GM23338 (cell line): Measurements from ENCODE around the gene TMEM44. TPM values are rescaled to one million over a fixed set of nuclear protein-coding genes. Genes with fewer than 3 reads are reported as not detected.

Source experiments
- ATAC-seq: fragments of 200-7000 bp; cut with Tn5 transposase; 3 replicates; pipeline ENCODE4 v1.9.1; 2020
- DNase-seq: peaks from one replicate; pipeline ENCODE4 v3.0.0-alpha.2; 2015; ENCODE audit warnings: low spot score
- H2AFZ ChIP-seq: fragments of 200-600 bp; sonication (generic); 2 replicates; pipeline ENCODE4 v1.8.0; 2016; ENCODE audit warnings: antibody characterized with exemption, mild to moderate bottlenecking, moderate library complexity
- H3F3A ChIP-seq: fragments of 200-600 bp; sonication (generic); replicated peaks from 2 replicates; pipeline ENCODE4 v1.8.0; 2017; ENCODE audit warnings: antibody characterized with exemption, mixed run types, low read depth
- H3K27ac ChIP-seq: fragments of 200-600 bp; sonication (generic); 2 replicates; pipeline ENCODE4 v1.6.1; 2016; ENCODE audit warnings: low read depth
- H3K27me3 ChIP-seq: fragments of 200-600 bp; sonication (generic); 2 replicates; pipeline ENCODE4 v1.8.0; 2016; ENCODE audit warnings: mild to moderate bottlenecking, mixed run types, moderate library complexity; ENCODE audit not compliant: insufficient read depth
- H3K36me3 ChIP-seq: fragments of 200-600 bp; sonication (generic); 2 replicates; pipeline ENCODE4 v1.8.0; 2016; ENCODE audit warnings: mild to moderate bottlenecking; ENCODE audit not compliant: insufficient read depth
- H3K4me1 ChIP-seq: fragments of 200-600 bp; sonication (generic); 2 replicates; pipeline ENCODE4 v1.8.0; 2016; ENCODE audit warnings: mild to moderate bottlenecking, moderate library complexity; ENCODE audit not compliant: insufficient read depth
- H3K4me2 ChIP-seq: fragments of 200-600 bp; sonication (generic); 2 replicates; pipeline ENCODE4 v1.7.1; 2017; ENCODE audit warnings: mixed run types
- H3K4me3 ChIP-seq: fragments of 200-600 bp; sonication (generic); 2 replicates; pipeline ENCODE4 v1.6.1; 2016; ENCODE audit warnings: mixed run types
- H3K79me2 ChIP-seq: fragments of 200-600 bp; sonication (generic); replicated peaks from 2 replicates; pipeline ENCODE4 v1.8.0; 2017; ENCODE audit warnings: mild to moderate bottlenecking; ENCODE audit not compliant: insufficient read depth
- H3K9me2 ChIP-seq: fragments of 200-600 bp; sonication (generic); 2 replicates; pipeline ENCODE4 v1.8.0; 2017; ENCODE audit not compliant: insufficient read depth
- H4K20me1 ChIP-seq: fragments of 200-600 bp; sonication (generic); replicated peaks from 2 replicates; pipeline ENCODE4 v1.8.0; 2017; ENCODE audit warnings: mild to moderate bottlenecking; ENCODE audit not compliant: insufficient read depth
- H3K27ac Mint-ChIP-seq: 2 replicates; pipeline ENCODE4 v1.8.0; 2020; ENCODE audit warnings: inconsistent platforms, mild to moderate bottlenecking, moderate library complexity, mixed read lengths
- H3K27me3 Mint-ChIP-seq: 3 replicates; pipeline ENCODE4 v1.8.0; 2022; ENCODE audit warnings: low read depth, mild to moderate bottlenecking, moderate library complexity, mixed read lengths, inconsistent platforms; ENCODE audit not compliant: insufficient read depth, poor library complexity
- H3K36me3 Mint-ChIP-seq: 3 replicates; pipeline ENCODE4 v1.8.0; 2021; ENCODE audit warnings: low read depth, mild to moderate bottlenecking, inconsistent platforms, moderate library complexity, mixed read lengths
- H3K4me1 Mint-ChIP-seq: 3 replicates; pipeline ENCODE4 v1.8.0; 2020; ENCODE audit warnings: mild to moderate bottlenecking, inconsistent platforms, mixed read lengths
- H3K4me3 Mint-ChIP-seq: 3 replicates; pipeline ENCODE4 v1.8.0; 2021; ENCODE audit warnings: moderate library complexity, mild to moderate bottlenecking, inconsistent platforms, mixed read lengths
- H3K9me3 Mint-ChIP-seq: 3 replicates; pipeline ENCODE4 v1.8.0; 2020; ENCODE audit warnings: moderate library complexity, mild to moderate bottlenecking, inconsistent platforms, mixed read lengths
- CREB1 ChIP-seq: fragments of 250-450 bp; sonication (Bioruptor Pico); IDR thresholded peaks from 2 replicates; pipeline ENCODE4 v1.5.0; 2020; ENCODE audit warnings: low read depth, mild to moderate bottlenecking, moderate library complexity
- ETS1 ChIP-seq: IDR thresholded peaks from 2 replicates; pipeline ENCODE4 v1.6.1; 2016; ENCODE audit warnings: antibody characterized with exemption
- EZH2 ChIP-seq: fragments of 200-600 bp; sonication (generic); IDR thresholded peaks from one replicate; pipeline ENCODE4 v1.8.0; 2017; ENCODE audit warnings: antibody characterized with exemption, mild to moderate bottlenecking, low read depth; ENCODE audit not compliant: unreplicated experiment
- EZH2phosphoT487 ChIP-seq: fragments of 200-600 bp; sonication (generic); IDR thresholded peaks from one replicate; pipeline ENCODE4 v1.8.1; 2018; ENCODE audit warnings: antibody characterized with exemption; ENCODE audit not compliant: unreplicated experiment
- JUNB ChIP-seq: IDR thresholded peaks from one replicate; pipeline ENCODE4 v1.6.1; 2016; ENCODE audit warnings: antibody characterized with exemption; ENCODE audit not compliant: unreplicated experiment
- POLR2AphosphoS5 ChIP-seq: IDR thresholded peaks from 2 replicates; pipeline ENCODE4 v1.6.1; 2016; ENCODE audit warnings: antibody characterized with exemption, low read depth
- STAT1 ChIP-seq: IDR thresholded peaks from one replicate; pipeline ENCODE4 v1.6.1; 2016; ENCODE audit warnings: antibody characterized with exemption; ENCODE audit not compliant: unreplicated experiment
- ZNF331 ChIP-seq: fragments of 250-450 bp; sonication (Bioruptor Pico); IDR thresholded peaks from 2 replicates; pipeline ENCODE4 v1.5.0; 2020; ENCODE audit warnings: low read depth, mild to moderate bottlenecking, moderate library complexity
- polyA plus RNA-seq: library from polyadenylated mRNA; unstranded; fragments of >200 nt; fragmentation: Nextera tagmentation; extraction: Ambion mirVana; gene quantifications from 2 replicates; pipeline ENCODE4 v1.2.1, GENCODE V29; 2016
- total RNA-seq: library from RNA; depleted of rRNA; stranded (reverse); fragments of >200 nt; shearing (Covaris generic); gene quantifications from 2 replicates; pipeline ENCODE4 v1.2.3, GENCODE V29; 2014
- TF ChIP-seq, protein P1 (sequence below): fragments of 250-450 bp; sonication (Bioruptor Pico); IDR thresholded peaks from 2 replicates; pipeline ENCODE4 v1.5.0; 2020; ENCODE audit warnings: mild to moderate bottlenecking, moderate library complexity
- TF ChIP-seq, protein P2 (sequence below): IDR thresholded peaks from one replicate; pipeline ENCODE4 v1.6.1; 2018; ENCODE audit warnings: antibody characterized with exemption; ENCODE audit not compliant: unreplicated experiment
- TF ChIP-seq, protein P3 (sequence below), 2 experiments: fragments of 200-600 bp in 1 of 2; sonication (generic) in 1 of 2; conservative IDR thresholded peaks; 2 replicates each; pipeline versions ENCODE4 v1.5.1 to v1.6.1; 2016 to 2017; ENCODE audit warnings: antibody characterized with exemption in 2 of 2, low read depth in 2 of 2, mild to moderate bottlenecking in 2 of 2, moderate library complexity in 1 of 2

The TMEM44 gene
- total and polyA plus RNA-seq, 2 experiments from 2014 or later = 10.0 to 10.5 TPM

DNA sequence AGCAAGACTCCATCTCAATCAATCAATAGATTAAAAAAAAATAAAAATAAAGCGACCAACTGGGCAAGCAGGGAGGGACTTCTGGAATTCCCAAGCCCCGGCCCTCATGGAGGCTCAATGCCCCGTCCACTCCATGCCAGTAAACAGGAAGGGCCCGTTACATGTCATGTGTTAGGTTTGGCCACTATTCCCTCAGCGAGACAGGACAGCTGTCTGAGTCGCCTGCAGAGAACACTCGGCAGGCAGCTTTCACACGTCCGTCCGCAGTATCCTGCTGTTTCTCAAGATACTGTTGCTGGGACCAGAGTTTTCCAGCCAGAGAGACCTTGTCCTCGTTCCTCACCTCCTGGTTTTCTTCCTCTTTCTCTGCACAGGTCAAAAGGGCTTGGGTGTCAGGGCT, 18.0 kb downstream of the TMEM44 start (continued):
- TF ChIP-seq, protein P1, sequence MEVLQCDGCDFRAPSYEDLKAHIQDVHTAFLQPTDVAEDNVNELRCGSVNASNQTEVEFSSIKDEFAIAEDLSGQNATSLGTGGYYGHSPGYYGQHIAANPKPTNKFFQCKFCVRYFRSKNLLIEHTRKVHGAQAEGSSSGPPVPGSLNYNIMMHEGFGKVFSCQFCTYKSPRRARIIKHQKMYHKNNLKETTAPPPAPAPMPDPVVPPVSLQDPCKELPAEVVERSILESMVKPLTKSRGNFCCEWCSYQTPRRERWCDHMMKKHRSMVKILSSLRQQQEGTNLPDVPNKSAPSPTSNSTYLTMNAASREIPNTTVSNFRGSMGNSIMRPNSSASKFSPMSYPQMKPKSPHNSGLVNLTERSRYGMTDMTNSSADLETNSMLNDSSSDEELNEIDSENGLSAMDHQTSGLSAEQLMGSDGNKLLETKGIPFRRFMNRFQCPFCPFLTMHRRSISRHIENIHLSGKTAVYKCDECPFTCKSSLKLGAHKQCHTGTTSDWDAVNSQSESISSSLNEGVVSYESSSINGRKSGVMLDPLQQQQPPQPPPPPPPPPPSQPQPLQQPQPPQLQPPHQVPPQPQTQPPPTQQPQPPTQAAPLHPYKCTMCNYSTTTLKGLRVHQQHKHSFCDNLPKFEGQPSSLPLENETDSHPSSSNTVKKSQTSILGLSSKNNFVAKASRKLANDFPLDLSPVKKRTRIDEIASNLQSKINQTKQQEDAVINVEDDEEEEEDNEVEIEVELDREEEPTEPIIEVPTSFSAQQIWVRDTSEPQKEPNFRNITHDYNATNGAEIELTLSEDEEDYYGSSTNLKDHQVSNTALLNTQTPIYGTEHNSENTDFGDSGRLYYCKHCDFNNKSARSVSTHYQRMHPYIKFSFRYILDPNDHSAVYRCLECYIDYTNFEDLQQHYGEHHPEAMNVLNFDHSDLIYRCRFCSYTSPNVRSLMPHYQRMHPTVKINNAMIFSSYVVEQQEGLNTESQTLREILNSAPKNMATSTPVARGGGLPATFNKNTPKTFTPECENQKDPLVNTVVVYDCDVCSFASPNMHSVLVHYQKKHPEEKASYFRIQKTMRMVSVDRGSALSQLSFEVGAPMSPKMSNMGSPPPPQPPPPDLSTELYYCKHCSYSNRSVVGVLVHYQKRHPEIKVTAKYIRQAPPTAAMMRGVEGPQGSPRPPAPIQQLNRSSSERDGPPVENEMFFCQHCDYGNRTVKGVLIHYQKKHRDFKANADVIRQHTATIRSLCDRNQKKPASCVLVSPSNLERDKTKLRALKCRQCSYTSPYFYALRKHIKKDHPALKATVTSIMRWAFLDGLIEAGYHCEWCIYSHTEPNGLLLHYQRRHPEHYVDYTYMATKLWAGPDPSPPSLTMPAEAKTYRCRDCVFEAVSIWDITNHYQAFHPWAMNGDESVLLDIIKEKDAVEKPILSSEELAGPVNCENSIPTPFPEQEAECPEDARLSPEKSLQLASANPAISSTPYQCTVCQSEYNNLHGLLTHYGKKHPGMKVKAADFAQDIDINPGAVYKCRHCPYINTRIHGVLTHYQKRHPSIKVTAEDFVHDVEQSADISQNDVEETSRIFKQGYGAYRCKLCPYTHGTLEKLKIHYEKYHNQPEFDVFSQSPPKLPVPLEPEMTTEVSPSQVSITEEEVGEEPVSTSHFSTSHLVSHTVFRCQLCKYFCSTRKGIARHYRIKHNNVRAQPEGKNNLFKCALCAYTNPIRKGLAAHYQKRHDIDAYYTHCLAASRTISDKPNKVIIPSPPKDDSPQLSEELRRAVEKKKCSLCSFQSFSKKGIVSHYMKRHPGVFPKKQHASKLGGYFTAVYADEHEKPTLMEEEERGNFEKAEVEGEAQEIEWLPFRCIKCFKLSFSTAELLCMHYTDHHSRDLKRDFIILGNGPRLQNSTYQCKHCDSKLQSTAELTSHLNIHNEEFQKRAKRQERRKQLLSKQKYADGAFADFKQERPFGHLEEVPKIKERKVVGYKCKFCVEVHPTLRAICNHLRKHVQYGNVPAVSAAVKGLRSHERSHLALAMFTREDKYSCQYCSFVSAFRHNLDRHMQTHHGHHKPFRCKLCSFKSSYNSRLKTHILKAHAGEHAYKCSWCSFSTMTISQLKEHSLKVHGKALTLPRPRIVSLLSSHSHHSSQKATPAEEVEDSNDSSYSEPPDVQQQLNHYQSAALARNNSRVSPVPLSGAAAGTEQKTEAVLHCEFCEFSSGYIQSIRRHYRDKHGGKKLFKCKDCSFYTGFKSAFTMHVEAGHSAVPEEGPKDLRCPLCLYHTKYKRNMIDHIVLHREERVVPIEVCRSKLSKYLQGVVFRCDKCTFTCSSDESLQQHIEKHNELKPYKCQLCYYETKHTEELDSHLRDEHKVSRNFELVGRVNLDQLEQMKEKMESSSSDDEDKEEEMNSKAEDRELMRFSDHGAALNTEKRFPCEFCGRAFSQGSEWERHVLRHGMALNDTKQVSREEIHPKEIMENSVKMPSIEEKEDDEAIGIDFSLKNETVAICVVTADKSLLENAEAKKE (CRISPR knock-in tag) = no peak
- TF ChIP-seq STAT1 = no peak
- TF ChIP-seq EZH2phosphoT487 = no peak
- no peak for TF ChIP-seq ZNF331 (CRISPR knock-in tag)
- TF ChIP-seq ETS1 = no peak
- no peak for TF ChIP-seq CREB1
- no peak for TF ChIP-seq POLR2AphosphoS5

DNA sequence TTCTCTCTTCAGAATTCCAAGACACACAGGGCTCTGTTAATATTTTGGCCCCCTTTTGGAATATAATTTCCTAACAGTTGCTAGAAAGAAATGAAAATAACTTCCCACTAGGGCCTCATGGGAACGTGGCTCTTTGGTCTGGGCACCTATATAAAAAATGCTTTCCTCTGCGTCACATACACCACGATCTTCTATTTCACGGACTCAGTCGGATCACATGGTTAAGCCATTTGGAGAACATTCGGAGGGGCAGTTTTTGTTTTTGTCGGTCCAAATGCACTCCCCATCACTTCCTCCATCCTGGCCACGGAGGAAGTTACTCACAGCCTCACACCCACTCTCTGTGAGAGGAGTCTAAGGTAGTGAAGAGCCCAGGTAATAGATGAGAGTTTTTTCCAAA, 21.0 kb downstream of the TMEM44 start:
- Histone ChIP-seq H3K4me1 (no peaks in the 10 kb centered on the region), H4K20me1 (no peaks in the 10 kb centered on the region), H3F3A (no peaks in the 10 kb centered on the region), H3K9me2 (no peaks in the 10 kb centered on the region), H2AFZ (no peak overlapping the region), H3K27ac (no peak overlapping the region), H3K4me3 (no peak overlapping the region), H3K4me2 (no peak overlapping the region), H3K79me2 (no peaks in the 10 kb centered on the region), H3K36me3 (no peaks in the 10 kb centered on the region), H3K27me3 (no peaks in the 10 kb centered on the region)
- Mint-ChIP-seq H3K9me3 (no peaks in the 10 kb centered on the region; the same call in 2 of the 3 replicates), H3K27ac (no peak overlapping the region), H3K27me3 (peaks cover 5% of the 10 kb centered on the region), H3K36me3 (peaks cover 15% of the 10 kb centered on the region; the same call in 2 of the 3 replicates), H3K4me1 (peaks cover 3% of the 10 kb centered on the region; the same call in 2 of the 3 replicates), H3K4me3 (no peak overlapping the region)
- ATAC-seq (no peak), DNase-seq (no peak)
- TF ChIP-seq, protein P2, sequence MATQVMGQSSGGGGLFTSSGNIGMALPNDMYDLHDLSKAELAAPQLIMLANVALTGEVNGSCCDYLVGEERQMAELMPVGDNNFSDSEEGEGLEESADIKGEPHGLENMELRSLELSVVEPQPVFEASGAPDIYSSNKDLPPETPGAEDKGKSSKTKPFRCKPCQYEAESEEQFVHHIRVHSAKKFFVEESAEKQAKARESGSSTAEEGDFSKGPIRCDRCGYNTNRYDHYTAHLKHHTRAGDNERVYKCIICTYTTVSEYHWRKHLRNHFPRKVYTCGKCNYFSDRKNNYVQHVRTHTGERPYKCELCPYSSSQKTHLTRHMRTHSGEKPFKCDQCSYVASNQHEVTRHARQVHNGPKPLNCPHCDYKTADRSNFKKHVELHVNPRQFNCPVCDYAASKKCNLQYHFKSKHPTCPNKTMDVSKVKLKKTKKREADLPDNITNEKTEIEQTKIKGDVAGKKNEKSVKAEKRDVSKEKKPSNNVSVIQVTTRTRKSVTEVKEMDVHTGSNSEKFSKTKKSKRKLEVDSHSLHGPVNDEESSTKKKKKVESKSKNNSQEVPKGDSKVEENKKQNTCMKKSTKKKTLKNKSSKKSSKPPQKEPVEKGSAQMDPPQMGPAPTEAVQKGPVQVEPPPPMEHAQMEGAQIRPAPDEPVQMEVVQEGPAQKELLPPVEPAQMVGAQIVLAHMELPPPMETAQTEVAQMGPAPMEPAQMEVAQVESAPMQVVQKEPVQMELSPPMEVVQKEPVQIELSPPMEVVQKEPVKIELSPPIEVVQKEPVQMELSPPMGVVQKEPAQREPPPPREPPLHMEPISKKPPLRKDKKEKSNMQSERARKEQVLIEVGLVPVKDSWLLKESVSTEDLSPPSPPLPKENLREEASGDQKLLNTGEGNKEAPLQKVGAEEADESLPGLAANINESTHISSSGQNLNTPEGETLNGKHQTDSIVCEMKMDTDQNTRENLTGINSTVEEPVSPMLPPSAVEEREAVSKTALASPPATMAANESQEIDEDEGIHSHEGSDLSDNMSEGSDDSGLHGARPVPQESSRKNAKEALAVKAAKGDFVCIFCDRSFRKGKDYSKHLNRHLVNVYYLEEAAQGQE = no peak
- TF ChIP-seq JUNB = no peak
- TF ChIP-seq CREB1 = no peak
- no peak for TF ChIP-seq ETS1
- TF ChIP-seq, protein P3, sequence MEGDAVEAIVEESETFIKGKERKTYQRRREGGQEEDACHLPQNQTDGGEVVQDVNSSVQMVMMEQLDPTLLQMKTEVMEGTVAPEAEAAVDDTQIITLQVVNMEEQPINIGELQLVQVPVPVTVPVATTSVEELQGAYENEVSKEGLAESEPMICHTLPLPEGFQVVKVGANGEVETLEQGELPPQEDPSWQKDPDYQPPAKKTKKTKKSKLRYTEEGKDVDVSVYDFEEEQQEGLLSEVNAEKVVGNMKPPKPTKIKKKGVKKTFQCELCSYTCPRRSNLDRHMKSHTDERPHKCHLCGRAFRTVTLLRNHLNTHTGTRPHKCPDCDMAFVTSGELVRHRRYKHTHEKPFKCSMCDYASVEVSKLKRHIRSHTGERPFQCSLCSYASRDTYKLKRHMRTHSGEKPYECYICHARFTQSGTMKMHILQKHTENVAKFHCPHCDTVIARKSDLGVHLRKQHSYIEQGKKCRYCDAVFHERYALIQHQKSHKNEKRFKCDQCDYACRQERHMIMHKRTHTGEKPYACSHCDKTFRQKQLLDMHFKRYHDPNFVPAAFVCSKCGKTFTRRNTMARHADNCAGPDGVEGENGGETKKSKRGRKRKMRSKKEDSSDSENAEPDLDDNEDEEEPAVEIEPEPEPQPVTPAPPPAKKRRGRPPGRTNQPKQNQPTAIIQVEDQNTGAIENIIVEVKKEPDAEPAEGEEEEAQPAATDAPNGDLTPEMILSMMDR (conservative IDR thresholded peaks at IDR 0.05; ENCODE audit: low read depth in 2 of 2) = no peak
- TF ChIP-seq POLR2AphosphoS5 = no peak
- TF ChIP-seq EZH2phosphoT487 = no peak
- no peak for TF ChIP-seq STAT1
- no peak for TF ChIP-seq EZH2
